Left cardiac atrium (tissue), 4 donors: ENCODE results near the gene NFKBIE. TPM values are rescaled to one million over a fixed set of nuclear protein-coding genes. Genes with fewer than 3 reads are reported as not detected.
"Not testable (repeated sequence)": the region's sequence is repeated elsewhere in the genome, so short reads cannot be mapped to it uniquely, and the experiment has no call there.

Experiments
- ATAC-seq, 2 donors: fragments of 200-7000 bp; cut with Tn5 transposase; one replicate each; pipeline ENCODE4 v1.9.1; 2020; ENCODE audit warnings: mild to moderate bottlenecking in 2 of 2, moderate library complexity in 2 of 2
- DNase-seq: peaks from one replicate; pipeline ENCODE4 v3.0.0-alpha.2; 2020
- intact Hi-C, 2 donors: fragments of 100-400 bp; cut with DNase I; formaldehyde crosslinking; loops; one replicate each; pipeline versions ENCODE4 v1.14.1 to v1.15.1; 2022 to 2023
- total RNA-seq, 2 donors: library from RNA; stranded (reverse); fragmentation: NEBNext Ultra II Directional; extraction: Animal tissue kit (Norgen Biotek cat#: 25700); gene quantifications; one replicate each; pipeline ENCODE4 v1.2.1, GENCODE V29; 2021
- donor health status: DM: no; HTN: yes; CAD: no.
- donor health status: DM: no; HTN: yes; CAD: no; lungs with severe emphysema.
- donor health status: DM: yes; HTN: yes; CAD: no.
- donor health status: Dilated cardiomyopathy.

Gene NFKBIE
- total RNA-seq, 2 donors from 2014 or later, result 3.8 to 5.8 TPM

DNA sequence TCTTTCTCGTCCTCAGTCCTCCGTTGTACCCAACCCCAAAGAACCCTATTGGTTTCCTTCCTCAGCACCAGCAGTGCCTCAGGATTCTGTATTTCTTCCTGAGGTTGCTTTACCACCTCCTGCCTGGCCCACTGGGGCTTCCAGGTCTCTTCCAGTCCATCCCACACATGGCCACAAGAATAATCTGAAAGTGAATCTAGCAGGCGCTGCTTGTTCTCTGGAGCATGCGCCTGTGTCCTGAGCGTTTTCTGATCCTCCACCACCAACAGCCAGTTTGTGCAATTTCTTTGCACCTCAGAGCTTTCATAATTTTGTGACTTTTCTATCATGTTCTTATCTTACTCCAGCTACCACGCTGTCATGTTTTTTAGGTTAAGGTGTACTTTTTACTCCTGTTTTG lies 30.1 kb downstream of the NFKBIE start:
- ATAC-seq (no peak), DNase-seq (no peak)
- intact Hi-C loops, result loop anchor here (5.0 to 10.0 kb wide), 2 partner anchors 63 to 130 kb away; no protein-coding TSS in a partner anchor

DNA sequence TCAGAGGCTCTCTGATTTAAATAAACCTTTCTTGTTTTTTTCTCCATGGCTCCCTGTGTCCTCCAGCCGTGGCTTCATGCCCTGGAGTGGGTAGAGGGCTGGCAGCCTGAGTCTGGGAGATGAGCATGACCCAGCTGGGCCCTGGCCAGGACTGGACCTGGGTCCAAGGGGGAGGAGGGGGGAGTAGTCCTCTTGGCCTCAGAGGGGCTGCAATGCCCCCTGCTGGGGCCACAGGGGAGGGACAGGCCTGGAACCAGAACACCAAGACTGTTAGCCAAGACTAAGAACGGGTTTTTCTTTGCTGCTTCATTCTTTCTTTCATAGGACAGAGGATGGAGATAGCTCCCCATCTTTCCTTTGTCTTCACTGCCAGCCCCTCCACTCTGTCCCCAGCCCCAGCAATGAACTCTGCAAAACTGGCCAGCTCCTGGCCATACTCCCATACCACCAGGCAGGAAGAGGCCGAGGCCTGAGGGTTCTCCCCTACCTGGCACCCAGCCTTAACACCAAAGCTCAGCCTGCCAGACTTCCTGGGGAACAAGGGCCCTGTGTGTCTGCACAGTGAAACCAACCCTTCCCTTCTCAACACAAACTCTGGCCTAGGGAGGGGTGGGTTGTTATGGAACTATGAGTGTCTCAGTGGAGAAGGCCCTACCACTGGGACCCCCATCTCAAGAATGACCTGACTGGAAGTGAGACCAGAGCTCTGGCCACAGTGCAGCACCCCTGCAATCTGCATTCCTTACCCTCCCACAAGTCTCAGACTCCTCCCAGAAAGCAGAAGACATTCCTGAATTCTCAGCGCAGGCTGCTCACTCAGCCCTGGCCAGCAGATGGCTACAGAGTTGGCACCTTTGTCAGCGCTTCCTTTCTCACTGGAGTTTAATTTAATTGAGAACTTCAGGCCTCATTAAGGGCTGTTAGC lies 31.0 kb downstream of the NFKBIE start:
- intact Hi-C loops, result loop anchor here (5.0 to 10.0 kb wide), 2 partner anchors 62 to 130 kb away; no protein-coding TSS in a partner anchor
- peak; percentile 88 for DNase-seq
- peak; percentile 62 to 67 for ATAC-seq

DNA sequence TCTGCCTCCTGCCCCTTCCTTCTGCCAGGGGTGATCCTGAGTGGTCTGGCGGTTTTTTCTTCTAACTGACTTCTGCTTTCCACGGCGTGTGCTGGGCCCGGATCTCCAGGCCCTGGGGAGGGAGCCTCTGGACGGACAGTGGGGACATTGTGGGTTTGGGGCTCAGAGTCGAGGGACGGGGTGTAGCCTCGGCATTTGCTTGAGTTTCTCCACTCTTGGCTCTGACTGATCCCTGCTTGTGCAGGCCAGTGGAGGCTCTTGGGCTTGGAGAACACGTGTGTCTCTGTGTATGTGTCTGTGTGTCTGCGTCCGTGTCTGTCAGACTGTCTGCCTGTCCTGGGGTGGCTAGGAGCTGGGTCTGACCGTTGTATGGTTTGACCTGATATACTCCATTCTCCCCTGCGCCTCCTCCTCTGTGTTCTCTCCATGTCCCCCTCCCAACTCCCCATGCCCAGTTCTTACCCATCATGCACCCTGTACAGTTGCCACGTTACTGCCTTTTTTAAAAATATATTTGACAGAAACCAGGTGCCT lies 31.7 kb downstream of the NFKBIE start:
- DNase-seq, result no peak
- intact Hi-C loops, result loop anchor here (10.0 kb wide), 1 partner anchor 129 kb away; no protein-coding TSS in a partner anchor
- ATAC-seq, result peak; percentile 0 to 1

DNA sequence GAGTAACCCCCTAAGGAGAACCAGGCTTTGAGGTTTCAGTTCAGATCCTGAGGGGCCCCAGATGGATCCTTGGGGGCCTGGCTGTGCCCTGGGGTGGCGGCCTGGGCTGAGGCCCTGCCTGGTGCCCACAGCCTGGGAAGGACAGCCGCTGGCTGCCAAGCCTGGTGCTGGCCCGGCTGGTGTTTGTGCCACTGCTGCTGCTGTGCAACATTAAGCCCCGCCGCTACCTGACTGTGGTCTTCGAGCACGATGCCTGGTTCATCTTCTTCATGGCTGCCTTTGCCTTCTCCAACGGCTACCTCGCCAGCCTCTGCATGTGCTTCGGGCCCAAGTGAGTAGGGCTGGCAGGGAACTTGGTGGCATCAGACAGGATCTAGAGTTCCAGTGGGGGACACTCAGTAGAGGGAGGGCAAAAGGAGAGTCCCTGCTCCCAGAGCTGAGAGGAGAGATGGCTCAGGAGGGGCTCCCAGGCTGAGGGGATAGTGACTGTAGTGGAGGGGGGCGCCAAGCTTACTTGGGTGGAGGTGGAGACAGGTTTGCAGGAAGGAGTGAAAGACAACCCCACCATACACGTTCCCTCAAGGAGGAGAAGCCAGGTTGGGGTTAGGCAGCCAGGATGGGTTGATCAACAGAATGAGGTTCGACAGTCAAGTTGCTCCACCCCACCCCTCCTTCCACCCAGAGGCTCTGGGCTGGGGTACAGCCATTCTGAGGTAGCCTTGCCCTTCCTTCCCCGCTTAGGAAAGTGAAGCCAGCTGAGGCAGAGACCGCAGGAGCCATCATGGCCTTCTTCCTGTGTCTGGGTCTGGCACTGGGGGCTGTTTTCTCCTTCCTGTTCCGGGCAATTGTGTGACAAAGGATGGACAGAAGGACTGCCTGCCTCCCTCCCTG lies 32.4 kb downstream of the NFKBIE start:
- DNase-seq (no peak), ATAC-seq (no peak)
- intact Hi-C loops, result loop anchor here (10.0 kb wide), 1 partner anchor 128 kb away; no protein-coding TSS in a partner anchor

DNA sequence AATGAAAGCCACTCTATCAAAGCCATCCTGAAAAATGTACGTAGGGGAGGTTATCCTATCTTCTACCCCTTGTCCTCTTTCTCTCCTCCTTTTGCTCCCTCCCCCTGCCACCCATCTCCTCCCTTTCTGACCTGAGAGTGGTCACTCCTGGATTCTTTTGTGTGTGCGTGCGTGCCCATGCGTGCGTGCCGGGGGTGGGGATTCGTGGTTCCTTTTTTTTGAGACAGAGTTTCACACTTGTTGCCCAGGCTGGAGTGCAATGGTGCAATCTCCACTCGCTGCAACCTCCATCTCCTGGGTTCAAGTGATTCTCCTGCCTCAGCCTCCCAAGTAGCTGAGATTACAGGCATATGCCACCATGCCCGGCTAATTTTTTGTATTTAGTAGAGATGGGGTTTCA lies 33.9 kb downstream of the NFKBIE start:
- ATAC-seq, DNase-seq: not testable (repeated sequence)
- intact Hi-C loops, result loop anchor here (10.0 kb wide), 1 partner anchor 127 kb away; no protein-coding TSS in a partner anchor

DNA sequence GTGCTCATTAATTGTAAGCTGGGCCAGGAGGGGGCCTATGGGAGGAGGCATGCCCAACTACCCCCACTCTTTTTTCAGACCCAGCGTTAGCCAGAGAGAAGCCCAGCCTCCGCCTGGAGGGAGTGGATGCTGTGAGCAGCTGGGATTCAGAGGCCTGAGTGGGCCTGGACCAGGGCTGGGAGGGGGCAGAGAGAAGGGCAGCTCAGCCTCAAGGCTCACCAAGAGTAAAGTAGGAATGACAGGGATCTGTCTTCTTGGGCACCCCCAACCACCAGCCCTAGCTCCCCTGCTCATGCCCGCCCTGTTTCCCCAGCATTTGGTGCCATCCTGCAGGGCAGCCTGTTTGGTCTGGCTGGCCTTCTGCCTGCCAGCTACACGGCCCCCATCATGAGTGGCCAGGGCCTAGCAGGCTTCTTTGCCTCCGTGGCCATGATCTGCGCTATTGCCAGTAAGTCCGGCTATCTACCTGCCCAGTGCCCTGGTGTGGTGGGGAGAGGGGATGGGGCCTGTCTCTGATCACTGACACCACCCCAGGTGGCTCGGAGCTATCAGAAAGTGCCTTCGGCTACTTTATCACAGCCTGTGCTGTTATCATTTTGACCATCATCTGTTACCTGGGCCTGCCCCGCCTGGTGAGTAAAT lies 35.2 kb downstream of the NFKBIE start:
- DNase-seq, result no peak
- ATAC-seq, result no peak
- intact Hi-C loops, result loop anchor here (10.0 kb wide), 1 partner anchor 125 kb away; no protein-coding TSS in a partner anchor

DNA sequence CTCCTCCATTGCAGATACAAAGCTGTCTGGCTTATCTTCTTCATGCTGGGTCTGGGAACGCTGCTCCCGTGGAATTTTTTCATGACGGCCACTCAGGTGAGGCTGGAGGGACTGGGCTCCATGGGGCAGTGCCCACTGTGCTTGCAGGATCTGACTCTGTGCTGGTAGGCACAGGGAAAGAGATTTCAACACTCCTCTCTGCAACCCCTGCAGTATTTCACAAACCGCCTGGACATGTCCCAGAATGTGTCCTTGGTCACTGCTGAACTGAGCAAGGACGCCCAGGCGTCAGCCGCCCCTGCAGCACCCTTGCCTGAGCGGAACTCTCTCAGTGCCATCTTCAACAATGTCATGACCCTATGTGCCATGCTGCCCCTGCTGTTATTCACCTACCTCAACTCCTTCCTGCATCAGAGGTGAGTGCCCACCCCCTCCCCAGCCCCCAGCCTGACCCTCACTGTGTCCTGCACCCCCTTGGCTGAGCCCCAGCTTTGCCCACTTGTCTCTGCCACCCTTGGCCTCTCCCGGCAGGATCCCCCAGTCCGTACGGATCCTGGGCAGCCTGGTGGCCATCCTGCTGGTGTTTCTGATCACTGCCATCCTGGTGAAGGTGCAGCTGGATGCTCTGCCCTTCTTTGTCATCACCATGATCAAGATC lies 35.8 kb downstream of the NFKBIE start:
- no peak for DNase-seq
- intact Hi-C loops, result loop anchor here (10.0 kb wide), 1 partner anchor 125 kb away; no protein-coding TSS in a partner anchor
- peak; percentile 7 to 56 for ATAC-seq

DNA sequence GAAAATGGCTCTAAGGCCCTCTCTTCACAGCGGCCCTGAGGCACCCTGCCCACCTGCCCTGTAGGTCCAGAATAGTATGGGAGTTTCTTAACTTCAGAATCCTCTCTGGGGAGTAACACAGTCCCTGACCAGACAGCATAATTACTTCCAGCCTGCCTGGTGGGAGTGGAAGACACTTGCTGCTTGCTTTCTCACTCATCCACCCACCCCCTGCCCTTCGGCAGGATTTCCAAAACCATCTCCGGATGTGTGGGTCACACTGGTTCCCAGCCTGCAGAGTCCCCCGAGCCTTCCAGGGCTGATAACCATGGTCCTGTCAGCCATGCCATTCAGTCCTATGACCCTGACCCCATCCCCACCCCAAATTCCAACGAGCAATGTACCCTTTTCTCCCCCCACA lies 36.5 kb downstream of the NFKBIE start:
- intact Hi-C loops, result no loop called here
- ATAC-seq (no peak), DNase-seq (no peak)

DNA sequence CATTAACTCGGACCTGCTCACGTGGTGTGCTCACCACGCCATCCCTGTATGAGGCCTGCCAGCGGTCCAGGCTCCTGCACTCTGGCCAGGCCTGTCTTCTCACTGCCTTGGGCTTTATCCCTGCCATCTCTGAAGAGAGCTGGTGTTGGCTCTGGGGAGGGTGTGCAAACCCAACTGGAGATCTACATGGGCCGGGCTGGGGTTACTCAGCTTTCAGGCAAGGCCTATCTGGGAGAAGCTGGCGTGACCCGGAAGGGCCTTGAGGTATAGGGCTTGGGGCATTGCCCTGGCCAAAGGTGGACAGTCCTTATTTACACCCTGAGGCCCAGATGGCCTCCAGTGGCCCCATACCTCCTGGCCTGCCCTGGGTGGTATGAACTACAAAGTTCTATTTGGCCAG lies 36.9 kb downstream of the NFKBIE start:
- DNase-seq (no peak), ATAC-seq (no peak)
- intact Hi-C loops, result no loop called here

DNA sequence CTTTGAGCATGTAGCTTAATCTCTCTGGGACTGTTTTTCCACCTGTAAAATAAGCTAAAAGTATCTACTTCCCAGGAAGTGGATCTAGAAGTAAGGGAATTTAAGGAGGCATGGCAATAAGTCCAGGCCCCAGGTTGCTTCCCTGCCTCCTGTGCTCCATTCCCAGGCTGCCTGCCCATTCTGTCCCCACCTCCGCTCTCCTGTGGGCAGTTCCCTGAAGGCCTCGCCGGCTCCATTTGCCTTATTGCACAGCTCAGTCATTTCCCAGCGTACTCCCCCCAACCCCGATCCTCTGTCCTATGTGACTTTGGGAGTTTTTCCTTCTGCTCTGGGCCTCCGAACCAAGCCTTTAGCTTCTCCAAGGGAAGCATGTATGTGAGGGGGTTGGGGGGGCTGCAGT lies 37.3 kb downstream of the NFKBIE start:
- intact Hi-C loops, result no loop called here
- ATAC-seq (no peak), DNase-seq (no peak)

DNA sequence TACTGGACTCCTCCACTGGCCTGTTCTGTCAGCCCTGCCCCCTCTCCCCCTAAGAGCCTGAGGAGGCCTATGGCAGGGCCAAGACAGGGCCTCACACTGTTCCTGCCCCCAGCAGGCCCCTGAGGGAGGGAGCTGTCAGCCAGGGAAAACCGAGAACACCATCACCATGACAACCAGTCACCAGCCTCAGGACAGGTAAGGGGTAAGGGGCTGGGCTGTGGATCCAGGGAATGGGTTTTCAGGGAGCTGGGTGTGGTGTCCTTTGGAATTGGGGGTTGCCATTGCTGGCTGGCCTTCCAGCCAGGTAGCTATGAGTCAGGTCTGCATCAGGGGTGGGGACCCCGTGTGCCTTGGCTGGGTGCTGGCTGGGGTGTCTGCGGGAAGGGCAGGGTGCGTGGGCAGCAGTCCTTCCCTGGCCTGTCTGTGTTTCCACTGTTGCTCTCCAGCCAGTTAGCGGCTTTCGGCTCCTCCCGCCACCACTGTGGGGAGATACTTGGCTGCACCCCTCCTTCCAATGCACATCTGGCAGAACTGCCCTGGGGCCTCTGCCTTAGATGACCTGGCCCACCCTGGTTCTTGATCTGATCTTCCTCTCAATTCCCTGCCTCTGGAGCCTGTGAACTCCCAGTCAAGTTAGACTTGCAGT lies 38.1 kb downstream of the NFKBIE start:
- DNase-seq, result no peak
- intact Hi-C loops, result no loop called here
- ATAC-seq, result peak in 1 of 2 donors; percentile 2

DNA sequence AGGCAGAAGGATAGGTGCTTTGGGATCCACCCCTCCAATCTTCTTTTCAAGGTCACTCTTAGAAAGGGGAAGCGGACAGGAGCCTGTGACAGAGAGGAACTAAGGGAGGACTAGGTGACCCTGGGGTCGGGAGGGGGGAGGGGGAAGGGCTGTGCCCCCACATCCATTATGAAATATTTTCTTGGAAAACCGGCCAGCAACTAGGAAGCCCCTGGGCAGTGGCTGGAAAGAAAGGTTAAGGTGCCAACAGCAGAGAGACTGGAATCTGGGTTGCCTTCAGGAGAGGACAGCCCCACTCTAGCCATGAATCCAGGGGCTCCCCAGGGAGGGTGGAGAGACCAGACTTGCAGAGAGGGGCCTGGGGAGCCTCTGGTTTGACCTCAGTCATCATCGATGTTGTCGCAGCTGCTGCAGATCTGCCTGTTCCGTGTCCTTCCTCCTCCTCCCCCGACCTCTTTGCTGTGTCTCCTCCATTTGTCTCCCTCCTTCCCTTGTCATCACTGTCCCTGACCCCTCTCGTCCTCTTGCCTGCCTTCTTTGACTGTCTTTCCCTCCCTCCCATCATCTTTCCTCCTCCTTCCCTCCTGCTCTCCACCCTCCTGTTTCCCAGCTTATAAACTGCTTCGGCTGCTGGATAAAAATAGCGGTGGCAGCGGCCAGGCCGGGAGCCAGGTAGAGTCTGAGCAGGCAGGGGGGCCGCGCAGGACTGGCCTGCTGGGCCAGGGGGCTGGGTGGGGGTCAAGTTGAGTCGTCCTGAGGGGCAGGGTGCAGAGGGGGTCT lies 38.8 kb downstream of the NFKBIE start:
- intact Hi-C loops, result no loop called here
- ATAC-seq (peak; percentile 10), DNase-seq (no peak)

DNA sequence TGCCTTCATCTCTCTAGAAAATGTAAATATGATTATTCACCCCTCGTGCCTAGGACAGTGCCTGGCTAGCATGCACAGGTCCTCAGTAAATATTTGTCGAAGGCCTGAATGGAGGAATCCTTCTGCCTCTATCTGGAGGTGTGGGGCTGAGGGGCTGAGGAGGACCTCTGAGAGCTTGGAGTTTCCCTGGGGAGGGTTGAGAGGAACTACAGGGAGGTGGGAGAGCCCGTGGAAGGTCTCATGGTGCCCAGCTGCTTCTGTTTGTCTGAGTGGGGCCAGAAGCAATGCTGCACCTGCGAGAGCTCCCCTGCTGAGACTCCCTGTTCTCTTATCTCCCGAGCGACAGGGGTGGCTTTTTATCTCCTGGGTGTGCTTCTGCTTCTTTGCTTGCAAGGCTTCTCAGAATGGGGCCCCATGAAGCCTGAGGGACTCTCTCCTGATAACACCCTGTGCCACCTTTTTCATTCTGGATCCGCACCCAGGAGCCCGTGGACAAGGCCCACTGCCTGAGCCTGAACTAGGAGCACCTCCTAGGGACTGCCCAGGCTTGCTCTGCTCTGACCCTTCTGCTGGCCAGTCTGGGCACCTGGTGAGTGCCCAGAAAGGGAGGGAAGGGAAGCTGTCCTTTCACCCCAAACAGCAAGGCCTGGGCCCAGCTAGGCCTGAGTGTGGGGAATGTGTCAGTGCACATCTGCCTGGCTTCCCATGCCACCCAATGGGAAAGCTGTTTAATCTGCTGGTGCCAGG lies 39.6 kb downstream of the NFKBIE start:
- DNase-seq (no peak), ATAC-seq (no peak)
- intact Hi-C loops, result no loop called here

DNA sequence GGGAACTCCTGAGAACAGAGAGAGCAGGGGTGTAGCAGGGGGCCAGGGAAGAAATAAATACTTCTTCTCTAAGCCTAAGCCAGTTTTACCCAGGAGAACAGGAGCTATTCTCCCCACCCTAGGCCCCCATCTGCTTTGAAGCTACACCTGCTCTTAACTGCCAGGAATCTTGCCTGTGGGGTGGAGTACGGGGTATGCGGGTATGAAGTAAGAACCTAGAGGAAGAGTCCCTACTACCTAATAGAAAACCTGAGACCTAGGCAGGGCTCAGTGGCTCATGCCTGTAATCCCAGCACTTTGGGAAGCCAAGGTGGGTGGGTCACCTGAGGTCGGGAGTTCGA lies 40.4 kb downstream of the NFKBIE start:
- ATAC-seq, result no peak
- no peak for DNase-seq
- intact Hi-C loops, result no loop called here

DNA sequence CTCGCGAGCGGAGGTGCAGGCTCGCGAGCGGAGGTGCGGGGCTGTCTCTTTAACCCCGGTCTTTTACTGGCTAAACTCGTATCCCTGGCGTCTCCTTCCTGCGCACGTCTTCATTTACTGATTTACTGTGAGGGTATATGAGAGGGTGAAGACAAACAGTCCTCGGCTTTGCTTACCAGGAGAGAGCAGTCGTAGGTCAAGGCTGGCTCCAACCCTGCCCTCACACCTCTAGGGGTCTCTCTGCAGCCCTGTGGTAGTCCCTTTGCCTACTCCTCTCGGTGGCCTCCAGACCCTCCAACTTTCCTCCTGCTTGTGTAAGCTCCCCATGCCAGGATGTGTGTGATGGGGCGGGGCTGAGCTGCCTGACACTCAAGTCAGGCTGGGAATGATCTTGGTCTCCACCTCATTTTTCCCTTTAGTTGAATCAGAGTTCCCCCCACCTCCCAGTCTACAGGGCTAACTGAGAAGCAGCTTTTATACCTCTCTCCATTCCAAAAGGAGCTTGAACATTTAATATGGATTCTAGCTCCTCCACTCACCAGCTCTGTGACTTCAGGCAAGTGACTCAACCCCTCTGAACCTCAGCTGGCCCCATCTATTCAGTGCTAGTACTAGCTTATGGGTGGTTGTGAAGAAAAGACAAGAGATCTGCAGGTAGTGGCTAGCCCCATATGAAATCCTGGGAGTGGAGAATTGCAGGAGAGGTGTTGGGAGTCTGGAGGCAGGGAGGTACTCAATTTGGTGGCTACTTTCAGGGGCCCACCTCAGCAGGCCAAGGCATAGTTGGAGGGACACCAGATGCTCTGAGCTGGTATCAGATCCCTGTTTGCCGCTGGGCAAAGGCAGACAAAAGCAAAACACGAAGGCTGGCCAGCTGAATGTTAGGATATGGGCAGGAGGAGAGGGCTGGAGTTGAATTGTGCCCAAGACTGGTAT lies 41.1 kb downstream of the NFKBIE start:
- DNase-seq (no peak), ATAC-seq (no peak)
- intact Hi-C loops, result no loop called here
